Measurements from ENCODE around the gene UPB1.

Gene UPB1

GRCh38 chr22:24566899-24567511 is 71.9 kb downstream of the UPB1 start:
- no peak for DNase-seq

GRCh38 chr22:24567668-24568067 is 72.5 kb downstream of the UPB1 start:
- no peak for DNase-seq

DNA sequence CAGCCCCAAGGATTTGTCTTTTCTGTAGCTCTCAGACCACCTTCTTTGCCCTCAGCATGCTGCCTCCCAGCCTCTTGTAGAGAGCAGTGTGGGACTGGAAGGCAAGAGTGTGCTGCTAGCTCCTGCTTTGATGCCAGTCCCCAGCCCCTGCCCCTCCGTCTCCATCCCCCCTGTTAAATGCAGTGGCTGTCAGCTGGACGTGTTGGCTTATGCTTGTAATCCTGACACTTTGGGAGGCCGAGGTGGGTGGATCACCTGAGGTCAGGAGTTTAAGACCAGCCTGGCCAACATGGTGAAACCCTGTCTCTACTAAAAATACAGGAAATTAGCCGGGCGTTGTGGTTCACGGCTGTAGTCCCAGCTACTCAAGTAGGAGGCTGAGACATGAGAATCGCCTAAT is 76.1 kb downstream of the UPB1 start:
- no peak for DNase-seq

GRCh38 chr22:24576778-24577177 is 81.6 kb downstream of the UPB1 start:
- no peak for DNase-seq
